Measurements from ENCODE around the gene SAMD5. TPM values are rescaled to one million over a fixed set of nuclear protein-coding genes. Genes with fewer than 3 reads are reported as not detected.

The SAMD5 gene
- total RNA-seq, 1 experiment from 2014 or later: 4.0 TPM

DNA sequence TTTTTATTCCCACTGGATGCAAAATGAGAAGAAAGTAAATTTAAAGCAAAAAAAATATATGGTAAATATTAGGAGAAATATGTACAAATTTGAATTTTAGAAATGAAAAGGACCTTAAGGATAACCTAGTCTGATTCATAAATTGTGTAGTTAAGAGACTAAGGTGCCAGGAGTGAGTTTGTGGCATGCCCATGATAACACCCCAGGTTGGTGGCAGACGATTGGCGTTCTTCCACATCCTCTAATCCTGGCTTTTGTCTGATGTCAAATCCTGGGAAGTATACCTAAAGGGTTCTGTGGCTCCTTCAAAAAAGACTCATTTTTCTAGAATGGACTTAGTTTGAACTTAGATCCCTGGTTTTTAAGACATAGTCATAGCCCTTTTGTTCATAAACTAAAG is 62.2 kb downstream of the SAMD5 start:
- no peak overlapping the region for H2AFZ ChIP-seq (ENCODE audit: low read depth, low read length, poor library complexity, severe bottlenecking)
- H3K4me1 ChIP-seq (ENCODE audit: control insufficient read depth in 1 of 2, insufficient read depth in 2 of 2, low read length in 2 of 2): no peaks in the 10 kb centered on the region
- TF ChIP-seq RAD21 (IDR thresholded peaks at IDR 0.05; ENCODE audit: low read depth) (no peak), ZNF274 (IDR thresholded peaks at IDR 0.05; ENCODE audit: low read depth, low read length) (no peak), FOSL1 (IDR thresholded peaks at IDR 0.05; ENCODE audit: low read depth) (no peak)
- TF ChIP-seq, protein P1, sequence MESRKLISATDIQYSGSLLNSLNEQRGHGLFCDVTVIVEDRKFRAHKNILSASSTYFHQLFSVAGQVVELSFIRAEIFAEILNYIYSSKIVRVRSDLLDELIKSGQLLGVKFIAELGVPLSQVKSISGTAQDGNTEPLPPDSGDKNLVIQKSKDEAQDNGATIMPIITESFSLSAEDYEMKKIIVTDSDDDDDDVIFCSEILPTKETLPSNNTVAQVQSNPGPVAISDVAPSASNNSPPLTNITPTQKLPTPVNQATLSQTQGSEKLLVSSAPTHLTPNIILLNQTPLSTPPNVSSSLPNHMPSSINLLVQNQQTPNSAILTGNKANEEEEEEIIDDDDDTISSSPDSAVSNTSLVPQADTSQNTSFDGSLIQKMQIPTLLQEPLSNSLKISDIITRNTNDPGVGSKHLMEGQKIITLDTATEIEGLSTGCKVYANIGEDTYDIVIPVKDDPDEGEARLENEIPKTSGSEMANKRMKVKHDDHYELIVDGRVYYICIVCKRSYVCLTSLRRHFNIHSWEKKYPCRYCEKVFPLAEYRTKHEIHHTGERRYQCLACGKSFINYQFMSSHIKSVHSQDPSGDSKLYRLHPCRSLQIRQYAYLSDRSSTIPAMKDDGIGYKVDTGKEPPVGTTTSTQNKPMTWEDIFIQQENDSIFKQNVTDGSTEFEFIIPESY (IDR thresholded peaks at IDR 0.05; ENCODE audit: extremely low read depth, insufficient replicate concordance, low read length): no peak
- TF ChIP-seq, protein P2, sequence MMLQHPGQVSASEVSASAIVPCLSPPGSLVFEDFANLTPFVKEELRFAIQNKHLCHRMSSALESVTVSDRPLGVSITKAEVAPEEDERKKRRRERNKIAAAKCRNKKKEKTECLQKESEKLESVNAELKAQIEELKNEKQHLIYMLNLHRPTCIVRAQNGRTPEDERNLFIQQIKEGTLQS (IDR thresholded peaks at IDR 0.05): no peak
- TF ChIP-seq, protein P3, sequence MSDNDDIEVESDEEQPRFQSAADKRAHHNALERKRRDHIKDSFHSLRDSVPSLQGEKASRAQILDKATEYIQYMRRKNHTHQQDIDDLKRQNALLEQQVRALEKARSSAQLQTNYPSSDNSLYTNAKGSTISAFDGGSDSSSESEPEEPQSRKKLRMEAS (IDR thresholded peaks at IDR 0.05): no peak
- no peaks in the 10 kb centered on the region for H3K27me3 ChIP-seq (ENCODE audit: insufficient read depth, low read length)
- ChIA-PET RAD21 (ENCODE audit: low non-redundant PET in 1 of 2, low total read pairs in 2 of 2, uncharacterized antibody in 2 of 2, unreplicated experiment in 2 of 2) (no interaction called here), CTCF (no interaction called here), POLR2A (no interaction called here)
- no peaks in the 10 kb centered on the region for H3K79me2 ChIP-seq (ENCODE audit: insufficient read depth, low read length)
- H3K36me3 ChIP-seq (ENCODE audit: control insufficient read depth in 1 of 2, insufficient read depth in 2 of 2, low read length in 2 of 2): no peaks in the 10 kb centered on the region; a peak in 1 of 4 replicates
- no peak overlapping the region for H3K27ac ChIP-seq (ENCODE audit: low read depth, low read length)
- BruUV-seq (replicated peaks): no TSS peak
- no peaks in the 10 kb centered on the region for H3K9me3 ChIP-seq (ENCODE audit: control insufficient read depth in 1 of 2, insufficient read depth in 1 of 2, low read depth in 1 of 2, low read length in 2 of 2)
- DNase-seq (ENCODE audit: low read depth, low spot score) (no peak), ATAC-seq (no peak)
- H3K4me3 ChIP-seq (replicated peaks in 1 of 2; ENCODE audit: low read depth in 1 of 2, low read length in 2 of 2): no peak overlapping the region
- intact Hi-C loops (cut with micrococcal nuclease): no loop called here
- H3K9me2 ChIP-seq (ENCODE audit: insufficient read depth): no peaks in the 10 kb centered on the region
- no peaks in the 10 kb centered on the region for H4K20me1 ChIP-seq (ENCODE audit: insufficient read depth)
- H3K4me2 ChIP-seq (ENCODE audit: low read length): no peak overlapping the region
- no peak overlapping the region for H3K9ac ChIP-seq (ENCODE audit: low read length)

DNA sequence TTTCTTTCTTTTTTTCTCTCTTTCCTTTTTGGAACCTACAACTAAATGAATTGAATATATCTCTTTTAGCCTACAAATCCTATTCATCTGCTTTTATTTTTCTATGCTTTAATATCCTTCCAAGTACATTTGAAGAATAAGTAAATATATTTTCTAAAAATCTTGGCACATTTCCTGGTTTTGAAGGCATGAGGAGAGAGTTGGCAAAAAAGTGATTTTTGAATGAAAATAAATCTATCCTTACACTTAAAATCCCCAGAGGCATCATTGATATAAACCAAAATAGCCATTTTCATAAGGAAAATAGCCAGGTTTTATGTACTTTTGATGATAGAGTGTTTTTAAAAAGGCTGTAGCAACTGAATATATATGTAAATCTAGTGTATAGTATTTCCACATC is 69.0 kb downstream of the SAMD5 start:
- H3K36me3 ChIP-seq (ENCODE audit: control insufficient read depth in 1 of 2, insufficient read depth in 2 of 2, low read length in 2 of 2): no peaks in the 10 kb centered on the region
- no peak for TF ChIP-seq FOSL1 (IDR thresholded peaks at IDR 0.05; ENCODE audit: low read depth)
- TF ChIP-seq, protein P4, sequence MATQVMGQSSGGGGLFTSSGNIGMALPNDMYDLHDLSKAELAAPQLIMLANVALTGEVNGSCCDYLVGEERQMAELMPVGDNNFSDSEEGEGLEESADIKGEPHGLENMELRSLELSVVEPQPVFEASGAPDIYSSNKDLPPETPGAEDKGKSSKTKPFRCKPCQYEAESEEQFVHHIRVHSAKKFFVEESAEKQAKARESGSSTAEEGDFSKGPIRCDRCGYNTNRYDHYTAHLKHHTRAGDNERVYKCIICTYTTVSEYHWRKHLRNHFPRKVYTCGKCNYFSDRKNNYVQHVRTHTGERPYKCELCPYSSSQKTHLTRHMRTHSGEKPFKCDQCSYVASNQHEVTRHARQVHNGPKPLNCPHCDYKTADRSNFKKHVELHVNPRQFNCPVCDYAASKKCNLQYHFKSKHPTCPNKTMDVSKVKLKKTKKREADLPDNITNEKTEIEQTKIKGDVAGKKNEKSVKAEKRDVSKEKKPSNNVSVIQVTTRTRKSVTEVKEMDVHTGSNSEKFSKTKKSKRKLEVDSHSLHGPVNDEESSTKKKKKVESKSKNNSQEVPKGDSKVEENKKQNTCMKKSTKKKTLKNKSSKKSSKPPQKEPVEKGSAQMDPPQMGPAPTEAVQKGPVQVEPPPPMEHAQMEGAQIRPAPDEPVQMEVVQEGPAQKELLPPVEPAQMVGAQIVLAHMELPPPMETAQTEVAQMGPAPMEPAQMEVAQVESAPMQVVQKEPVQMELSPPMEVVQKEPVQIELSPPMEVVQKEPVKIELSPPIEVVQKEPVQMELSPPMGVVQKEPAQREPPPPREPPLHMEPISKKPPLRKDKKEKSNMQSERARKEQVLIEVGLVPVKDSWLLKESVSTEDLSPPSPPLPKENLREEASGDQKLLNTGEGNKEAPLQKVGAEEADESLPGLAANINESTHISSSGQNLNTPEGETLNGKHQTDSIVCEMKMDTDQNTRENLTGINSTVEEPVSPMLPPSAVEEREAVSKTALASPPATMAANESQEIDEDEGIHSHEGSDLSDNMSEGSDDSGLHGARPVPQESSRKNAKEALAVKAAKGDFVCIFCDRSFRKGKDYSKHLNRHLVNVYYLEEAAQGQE (IDR thresholded peaks at IDR 0.05; ENCODE audit: low read depth): no peak
- no peak for TF ChIP-seq SRF (IDR thresholded peaks at IDR 0.05; ENCODE audit: low read depth)
- TF ChIP-seq, protein P1 (IDR thresholded peaks at IDR 0.05; ENCODE audit: extremely low read depth, insufficient replicate concordance, low read length): no peak
- H3K27me3 ChIP-seq (ENCODE audit: insufficient read depth, low read length): no peaks in the 10 kb centered on the region
- no peaks in the 10 kb centered on the region for H3K9me2 ChIP-seq (ENCODE audit: insufficient read depth)
- no peaks in the 10 kb centered on the region for H3K79me2 ChIP-seq (ENCODE audit: insufficient read depth, low read length)
- no peak overlapping the region for H2AFZ ChIP-seq (ENCODE audit: low read depth, low read length, poor library complexity, severe bottlenecking)
- no peaks in the 10 kb centered on the region for H3K4me1 ChIP-seq (ENCODE audit: control insufficient read depth in 1 of 2, insufficient read depth in 2 of 2, low read length in 2 of 2)
- no peak overlapping the region for H3K9ac ChIP-seq (ENCODE audit: low read length)
- RAD21 ChIA-PET (ENCODE audit: low non-redundant PET in 1 of 2, low total read pairs in 2 of 2, uncharacterized antibody in 2 of 2, unreplicated experiment in 2 of 2): no interaction called here
- no peak for DNase-seq (ENCODE audit: low read depth, low spot score)
- POLR2A ChIA-PET: no interaction called here
- CTCF ChIA-PET: no interaction called here
- H3K27ac ChIP-seq (ENCODE audit: low read depth, low read length): no peak overlapping the region
- intact Hi-C loops (cut with micrococcal nuclease): no loop called here
- BruUV-seq (replicated peaks): no TSS peak
- no peak for ATAC-seq
- H3K4me3 ChIP-seq (replicated peaks in 1 of 2; ENCODE audit: low read depth in 1 of 2, low read length in 2 of 2): no peak overlapping the region
- H3K4me2 ChIP-seq (ENCODE audit: low read length): no peak overlapping the region
- no peaks in the 10 kb centered on the region for H3K9me3 ChIP-seq (ENCODE audit: control insufficient read depth in 1 of 2, insufficient read depth in 1 of 2, low read depth in 1 of 2, low read length in 2 of 2)
- no peaks in the 10 kb centered on the region for H4K20me1 ChIP-seq (ENCODE audit: insufficient read depth)
